ENCODE data around the gene CDHR2.
A peak's percentile ranks its signal among the peaks of the same experiment; 100 is the strongest.

The CDHR2 gene, protein sequence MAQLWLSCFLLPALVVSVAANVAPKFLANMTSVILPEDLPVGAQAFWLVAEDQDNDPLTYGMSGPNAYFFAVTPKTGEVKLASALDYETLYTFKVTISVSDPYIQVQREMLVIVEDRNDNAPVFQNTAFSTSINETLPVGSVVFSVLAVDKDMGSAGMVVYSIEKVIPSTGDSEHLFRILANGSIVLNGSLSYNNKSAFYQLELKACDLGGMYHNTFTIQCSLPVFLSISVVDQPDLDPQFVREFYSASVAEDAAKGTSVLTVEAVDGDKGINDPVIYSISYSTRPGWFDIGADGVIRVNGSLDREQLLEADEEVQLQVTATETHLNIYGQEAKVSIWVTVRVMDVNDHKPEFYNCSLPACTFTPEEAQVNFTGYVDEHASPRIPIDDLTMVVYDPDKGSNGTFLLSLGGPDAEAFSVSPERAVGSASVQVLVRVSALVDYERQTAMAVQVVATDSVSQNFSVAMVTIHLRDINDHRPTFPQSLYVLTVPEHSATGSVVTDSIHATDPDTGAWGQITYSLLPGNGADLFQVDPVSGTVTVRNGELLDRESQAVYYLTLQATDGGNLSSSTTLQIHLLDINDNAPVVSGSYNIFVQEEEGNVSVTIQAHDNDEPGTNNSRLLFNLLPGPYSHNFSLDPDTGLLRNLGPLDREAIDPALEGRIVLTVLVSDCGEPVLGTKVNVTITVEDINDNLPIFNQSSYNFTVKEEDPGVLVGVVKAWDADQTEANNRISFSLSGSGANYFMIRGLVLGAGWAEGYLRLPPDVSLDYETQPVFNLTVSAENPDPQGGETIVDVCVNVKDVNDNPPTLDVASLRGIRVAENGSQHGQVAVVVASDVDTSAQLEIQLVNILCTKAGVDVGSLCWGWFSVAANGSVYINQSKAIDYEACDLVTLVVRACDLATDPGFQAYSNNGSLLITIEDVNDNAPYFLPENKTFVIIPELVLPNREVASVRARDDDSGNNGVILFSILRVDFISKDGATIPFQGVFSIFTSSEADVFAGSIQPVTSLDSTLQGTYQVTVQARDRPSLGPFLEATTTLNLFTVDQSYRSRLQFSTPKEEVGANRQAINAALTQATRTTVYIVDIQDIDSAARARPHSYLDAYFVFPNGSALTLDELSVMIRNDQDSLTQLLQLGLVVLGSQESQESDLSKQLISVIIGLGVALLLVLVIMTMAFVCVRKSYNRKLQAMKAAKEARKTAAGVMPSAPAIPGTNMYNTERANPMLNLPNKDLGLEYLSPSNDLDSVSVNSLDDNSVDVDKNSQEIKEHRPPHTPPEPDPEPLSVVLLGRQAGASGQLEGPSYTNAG (N-terminal part only)

DNA sequence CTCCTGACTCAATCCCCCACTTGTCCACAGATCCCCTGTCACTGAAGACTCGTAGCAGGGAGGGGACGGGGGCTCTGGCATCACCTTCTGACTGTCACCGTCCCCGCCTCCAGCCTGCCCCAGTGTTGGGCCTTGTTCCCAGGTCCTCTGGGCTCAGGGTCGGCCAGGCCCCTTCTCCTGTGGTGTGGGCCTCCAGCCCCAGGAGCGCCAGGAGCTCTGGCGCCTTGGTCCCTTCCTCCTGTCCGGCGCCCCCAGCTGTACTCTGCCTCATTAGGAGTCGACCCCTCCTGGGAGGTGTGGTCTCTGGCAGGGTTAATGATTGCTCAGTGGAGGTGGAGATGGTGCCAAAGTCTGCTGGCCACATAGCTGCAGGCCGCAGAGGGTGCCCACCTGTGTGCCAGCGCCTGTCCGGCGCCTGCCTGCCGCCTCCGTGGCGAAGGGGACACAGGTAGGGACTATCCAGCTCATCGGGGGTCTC is at the start of gene CDHR2:
CDHR2 (plus strand) TSS at position 376 of the 478 bp plus-strand sequence. CDS start 16,011 bp downstream, outside the sequence.
- DNase-seq (ENCODE audit: low read depth): no peak

DNA sequence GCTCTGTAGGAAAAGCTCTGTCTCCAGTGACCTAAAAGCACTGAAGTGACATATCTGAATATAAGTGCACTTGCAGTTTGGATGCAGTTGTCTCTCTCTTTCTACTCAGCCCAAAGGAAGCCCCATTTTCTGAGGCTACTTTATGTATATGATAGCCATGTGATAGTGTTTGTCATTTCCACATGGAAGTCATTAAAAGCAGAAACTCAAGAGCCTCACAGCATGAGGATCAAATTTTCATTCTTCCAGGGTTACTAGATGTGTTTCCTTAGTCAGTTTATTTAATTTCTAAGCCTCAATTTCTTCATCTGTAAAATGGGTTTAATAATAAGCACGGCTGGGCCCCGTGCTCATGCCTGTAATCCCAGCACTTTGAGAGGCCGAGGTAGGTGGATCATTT is 48.6 kb upstream of the CDHR2 start:
- DNase-seq (ENCODE audit: low read depth): no peak

DNA sequence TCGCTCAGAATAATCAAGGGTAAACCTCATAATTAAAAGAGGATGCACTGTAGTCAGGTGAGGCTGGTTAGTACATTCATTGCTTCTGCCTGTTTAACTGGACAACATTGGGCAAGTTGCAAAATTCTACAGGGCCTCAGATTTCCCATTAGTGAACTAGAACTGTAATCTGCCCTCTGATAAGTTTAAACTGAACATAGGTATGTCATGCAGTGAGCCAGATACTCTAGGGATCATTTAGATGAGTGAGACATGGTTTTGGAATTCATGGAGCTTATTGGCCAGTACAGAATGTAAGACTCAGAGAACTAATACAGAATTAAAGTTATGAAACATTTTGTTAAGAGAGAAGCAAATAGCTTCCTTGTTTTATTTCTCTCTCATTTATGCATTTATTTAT is 47.8 kb upstream of the CDHR2 start:
- DNase-seq (ENCODE audit: low read depth): peak; percentile 61

DNA sequence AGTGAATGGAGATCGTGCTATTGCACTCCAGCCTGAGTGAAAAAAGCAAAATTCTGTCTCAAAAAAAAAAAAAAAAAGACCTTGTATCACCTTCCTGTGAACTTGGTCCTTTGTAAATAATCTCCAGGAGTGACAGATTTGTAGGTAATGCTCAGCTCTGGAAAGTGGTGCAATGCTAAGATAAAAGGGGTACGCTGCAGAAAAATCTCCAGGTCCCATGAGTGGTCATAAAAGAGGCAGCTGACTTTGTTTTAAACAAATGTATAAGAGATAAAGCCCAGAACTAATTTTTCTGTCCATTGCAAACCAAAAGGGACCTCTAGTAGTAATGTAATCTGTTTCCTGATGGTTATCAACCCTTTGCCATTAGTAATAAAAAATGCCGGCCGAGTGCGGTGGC is 45.6 kb upstream of the CDHR2 start:
- no peak for DNase-seq (ENCODE audit: low read depth)

DNA sequence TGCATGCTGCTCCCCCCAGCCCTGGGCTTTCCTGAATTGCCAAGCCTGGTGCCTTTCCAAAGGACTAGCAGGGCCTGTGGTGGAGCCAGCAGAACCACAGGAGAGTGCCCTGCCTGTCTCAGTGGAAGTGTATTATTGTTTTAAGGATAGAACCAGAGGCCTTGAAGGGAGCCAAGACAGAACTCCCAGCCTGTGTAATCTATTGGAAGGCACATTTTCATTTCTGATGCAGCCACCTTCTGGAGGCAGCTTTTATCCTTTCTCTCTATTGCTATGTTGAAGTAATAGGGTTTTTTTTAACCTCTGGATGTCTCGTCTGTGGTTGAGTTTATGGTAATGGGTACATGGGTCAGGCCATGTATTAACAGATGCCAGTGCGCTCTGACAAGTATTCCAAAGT is 41.2 kb upstream of the CDHR2 start:
- DNase-seq (ENCODE audit: low read depth): no peak

DNA sequence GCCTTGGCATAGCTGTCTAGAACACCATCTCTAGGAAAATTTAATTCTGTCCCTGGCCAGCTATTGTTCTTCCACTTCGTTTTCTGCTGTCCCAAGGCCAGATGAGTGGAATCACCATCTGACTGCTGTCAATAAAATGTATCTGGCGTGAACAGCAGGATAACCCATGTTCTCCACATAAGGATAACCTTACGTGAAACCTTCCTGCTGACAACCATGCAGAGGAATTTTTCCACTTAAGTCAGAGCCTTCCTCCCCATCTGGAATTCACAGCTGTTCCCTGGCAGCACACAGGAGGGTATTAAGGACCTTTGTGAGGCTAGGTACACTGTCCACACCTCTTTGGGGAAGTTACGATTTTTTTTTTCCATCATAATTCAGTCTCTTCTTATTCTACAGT is 40.5 kb upstream of the CDHR2 start:
- no peak for DNase-seq (ENCODE audit: low read depth)

DNA sequence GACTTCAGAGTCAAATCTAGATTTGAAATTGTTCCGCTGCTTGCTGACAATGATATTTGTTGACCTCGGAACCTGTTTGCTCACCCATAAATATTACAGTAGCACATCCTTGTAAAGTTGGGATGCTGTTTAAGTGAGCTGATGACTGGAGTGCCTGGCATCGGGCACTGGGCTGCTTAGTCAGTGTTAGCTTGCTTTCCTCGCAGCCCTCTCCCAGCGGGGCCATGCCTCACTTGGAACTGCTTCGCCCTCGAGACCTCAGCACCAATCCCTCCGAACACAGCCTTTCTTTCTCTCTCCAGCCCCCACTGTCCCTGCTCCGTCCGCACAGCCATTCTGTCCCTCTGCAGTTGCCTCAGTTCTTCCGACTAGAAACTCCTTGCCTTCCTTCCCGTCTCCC is 35.4 kb upstream of the CDHR2 start:
- no peak for DNase-seq (ENCODE audit: low read depth)

DNA sequence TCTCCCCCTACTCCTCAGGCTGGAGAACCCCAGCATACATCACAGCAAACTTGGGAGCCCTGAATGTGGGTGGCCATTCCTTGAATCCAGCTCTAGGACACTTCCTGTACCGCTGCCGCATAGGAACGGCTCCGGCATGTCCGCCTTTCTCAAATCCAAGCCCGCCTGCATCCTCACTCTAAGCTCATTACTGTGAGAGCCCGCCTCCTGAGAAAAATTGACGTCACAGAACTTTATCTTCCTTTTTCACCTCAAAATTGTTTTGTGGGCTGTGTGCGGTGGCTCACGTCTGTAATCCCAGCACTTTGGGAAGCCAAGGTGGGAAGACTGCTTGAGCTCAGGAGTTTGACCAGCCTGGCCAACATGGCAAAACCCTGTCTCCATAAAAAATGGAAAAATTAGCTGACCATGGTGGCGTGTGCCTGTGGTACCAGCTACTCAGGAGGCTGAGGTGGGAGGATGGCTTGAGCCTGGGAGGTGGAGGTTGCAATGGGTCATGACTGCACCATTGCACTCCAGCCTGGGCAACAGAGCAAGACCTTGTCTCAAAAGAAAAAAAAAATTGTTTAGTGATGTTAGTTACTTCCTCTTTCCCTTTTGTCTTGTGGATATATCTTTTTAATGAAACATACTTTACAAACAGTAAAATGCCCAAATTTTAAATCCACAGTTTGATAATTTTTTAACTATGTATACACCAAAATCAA is 34.7 kb upstream of the CDHR2 start:
- DNase-seq (ENCODE audit: low read depth): no peak

DNA sequence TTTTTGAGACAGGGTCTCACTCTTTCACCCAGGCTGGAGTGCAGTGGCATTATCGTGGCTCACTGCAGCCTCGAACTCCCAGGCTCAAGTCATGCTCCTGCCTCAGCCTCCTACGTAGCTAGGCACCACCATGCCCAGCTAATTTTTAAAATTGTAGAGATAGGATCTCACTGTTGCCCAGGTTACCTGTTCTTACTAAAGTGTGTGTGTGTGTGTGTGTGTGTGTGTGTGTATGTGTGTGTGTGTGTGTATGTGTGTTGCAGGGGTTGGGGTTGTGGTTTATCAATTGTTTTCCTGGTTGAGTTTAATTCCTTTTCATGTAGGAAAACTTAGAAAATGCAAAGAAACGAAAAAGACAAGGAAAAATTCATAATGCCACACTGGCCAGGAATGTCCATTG is 33.7 kb upstream of the CDHR2 start:
- no peak for DNase-seq (ENCODE audit: low read depth)

DNA sequence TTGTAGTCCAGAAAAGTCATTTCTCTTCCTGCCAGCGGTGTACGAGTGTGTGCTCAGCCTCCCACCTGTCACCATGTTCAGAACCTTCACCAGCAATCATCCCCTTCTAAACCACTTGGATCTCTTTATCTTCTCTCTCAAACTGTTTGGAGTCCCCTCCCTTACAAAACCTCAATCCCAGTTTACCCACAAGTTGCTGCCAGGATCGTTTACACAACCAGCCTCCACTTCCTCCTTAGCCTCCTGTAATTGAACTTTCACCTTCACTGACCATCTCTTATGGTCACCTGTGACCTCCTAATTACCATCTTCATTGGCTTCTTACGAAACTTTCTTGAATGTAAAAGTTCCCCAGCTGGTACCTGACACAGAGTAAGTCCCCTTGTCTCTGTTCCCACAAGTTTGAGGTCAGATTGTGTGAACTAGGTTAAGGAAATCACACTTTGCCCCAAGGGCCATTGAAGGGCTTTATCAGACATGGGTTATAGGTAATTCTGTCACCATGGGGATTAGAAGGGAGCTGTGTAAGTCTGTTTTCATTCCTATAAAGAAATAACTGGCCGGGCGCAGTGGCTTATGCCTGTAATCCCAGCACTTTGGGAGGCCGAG is 32.0 kb upstream of the CDHR2 start:
- no peak for DNase-seq (ENCODE audit: low read depth)

DNA sequence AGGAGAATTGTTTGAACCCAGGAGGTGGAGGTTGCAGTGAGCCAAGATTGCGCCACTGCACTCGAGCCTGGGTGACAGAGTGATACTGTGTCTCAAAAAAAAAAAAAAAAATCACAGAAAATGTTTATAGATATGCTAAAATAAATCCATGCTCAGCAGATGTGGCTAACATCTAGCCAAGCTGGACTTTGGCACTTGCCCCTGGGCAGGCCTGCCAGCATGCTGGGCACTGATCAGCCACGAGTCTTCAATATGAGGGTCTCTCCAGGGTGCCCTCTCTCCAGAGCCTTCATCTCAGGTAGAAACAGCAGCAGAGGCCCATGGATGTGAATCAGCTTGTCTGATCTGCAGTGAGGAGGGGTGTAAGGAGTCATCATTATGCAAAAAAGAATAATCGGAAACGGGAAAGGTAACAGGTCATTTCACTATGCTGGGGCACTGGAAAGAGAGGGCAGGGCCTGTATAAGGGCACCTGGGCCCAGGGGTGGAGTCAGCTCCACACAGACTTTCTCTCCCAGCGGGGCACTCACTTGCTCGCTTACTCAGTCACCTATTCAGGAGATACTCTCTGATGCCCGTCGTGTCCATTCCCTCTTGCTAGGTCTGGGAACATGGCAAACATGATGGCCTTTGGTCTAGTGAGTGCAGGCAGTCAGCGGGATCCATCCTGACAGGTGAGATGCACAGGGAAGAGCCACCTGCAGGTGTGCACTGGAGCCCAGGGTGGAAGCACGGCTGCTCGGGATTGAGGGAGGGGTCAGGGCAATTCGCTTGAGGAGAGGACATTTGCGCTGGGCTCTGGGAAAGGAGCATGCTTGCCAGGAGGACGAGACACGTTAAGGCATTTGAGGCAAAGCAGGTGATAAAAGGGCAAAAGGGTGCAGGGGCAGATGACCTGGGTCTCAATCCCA is 29.1 kb upstream of the CDHR2 start:
- no peak for DNase-seq (ENCODE audit: low read depth)

DNA sequence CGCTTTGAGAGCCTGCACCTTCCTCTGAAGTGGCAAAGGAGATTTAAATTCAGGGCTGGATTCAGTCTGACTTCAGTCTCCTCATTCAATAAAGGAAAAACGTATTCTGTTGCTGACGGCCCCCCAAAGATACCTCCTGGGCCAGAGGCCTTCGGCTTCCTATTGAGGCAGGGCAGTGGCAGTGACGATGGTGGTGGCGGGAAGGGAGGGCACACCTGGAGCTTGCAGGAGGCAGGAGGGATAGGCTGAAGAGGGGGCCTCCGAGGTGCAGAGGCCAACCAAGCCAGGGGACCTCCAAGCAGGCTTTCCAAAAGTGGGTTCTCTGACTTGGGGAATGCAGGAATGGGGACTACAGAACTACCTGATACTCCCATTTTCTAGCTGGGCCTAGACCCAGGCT is 27.9 kb upstream of the CDHR2 start:
- DNase-seq (ENCODE audit: low read depth): no peak

DNA sequence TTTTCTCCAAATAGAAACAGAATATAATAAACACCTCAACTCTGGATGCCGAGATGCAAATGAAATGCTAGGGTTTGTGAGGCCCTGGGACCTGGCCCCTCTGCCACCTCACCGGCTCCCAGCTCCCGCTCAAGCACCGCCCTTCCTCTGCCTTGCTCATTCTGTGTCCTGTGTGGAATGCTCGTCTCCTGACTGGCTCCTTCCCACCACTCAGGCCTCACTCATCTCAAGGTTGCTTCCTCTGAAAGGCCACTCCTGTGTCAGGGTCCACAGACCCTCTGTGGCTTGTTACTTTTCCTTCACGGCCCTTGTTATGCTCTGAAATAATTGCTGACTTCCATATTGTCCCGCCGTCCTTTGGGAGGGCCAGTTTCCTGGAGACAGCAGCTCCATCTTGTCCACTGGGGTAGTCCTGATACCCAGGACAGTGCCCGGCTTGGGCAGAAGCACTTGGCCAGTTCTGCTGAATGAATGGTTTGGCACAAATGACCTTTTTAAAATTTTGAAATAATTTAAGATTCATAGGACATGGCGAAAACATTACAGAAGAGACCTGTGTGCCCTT is 27.4 kb upstream of the CDHR2 start:
- no peak for DNase-seq (ENCODE audit: low read depth)

DNA sequence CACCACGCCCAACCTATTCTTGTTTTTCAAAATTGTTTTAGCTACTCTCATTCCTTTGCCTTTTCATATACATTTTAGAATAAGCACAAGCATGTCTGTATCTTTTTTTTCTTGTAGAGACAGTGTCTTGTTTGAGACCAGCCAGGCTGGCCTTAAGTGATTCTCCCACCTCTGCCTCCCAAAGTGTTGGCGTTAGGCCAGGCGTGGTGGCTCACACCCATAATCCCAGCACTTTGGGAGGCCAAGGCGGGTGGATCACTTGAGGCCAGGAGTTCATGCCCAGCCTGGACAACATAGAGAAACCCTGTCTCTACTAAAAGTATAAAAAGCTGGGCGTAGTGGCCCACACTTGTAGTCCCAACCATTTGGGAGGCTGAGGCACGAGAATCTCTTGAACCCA is 25.0 kb upstream of the CDHR2 start:
- DNase-seq (ENCODE audit: low read depth): no peak

DNA sequence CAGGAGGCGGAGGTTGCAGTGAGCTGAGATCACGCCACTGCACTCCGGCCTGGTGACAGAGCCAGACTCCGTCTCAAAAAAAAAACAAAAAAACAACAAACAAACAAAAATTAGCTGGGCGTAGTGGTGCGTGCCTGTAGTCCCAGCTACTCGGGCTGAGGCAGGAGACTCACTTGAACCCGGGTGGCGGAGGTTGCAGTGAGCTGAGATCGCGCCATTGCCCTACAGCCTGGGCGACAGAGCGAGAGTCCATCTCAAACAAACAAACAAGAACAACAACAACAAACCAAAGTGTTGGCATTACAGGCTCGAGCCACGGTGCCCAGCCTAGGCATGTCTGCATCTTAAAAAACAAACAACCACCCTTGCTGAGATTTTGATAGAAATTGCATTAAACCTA is 24.2 kb upstream of the CDHR2 start:
- DNase-seq (ENCODE audit: low read depth): no peak

DNA sequence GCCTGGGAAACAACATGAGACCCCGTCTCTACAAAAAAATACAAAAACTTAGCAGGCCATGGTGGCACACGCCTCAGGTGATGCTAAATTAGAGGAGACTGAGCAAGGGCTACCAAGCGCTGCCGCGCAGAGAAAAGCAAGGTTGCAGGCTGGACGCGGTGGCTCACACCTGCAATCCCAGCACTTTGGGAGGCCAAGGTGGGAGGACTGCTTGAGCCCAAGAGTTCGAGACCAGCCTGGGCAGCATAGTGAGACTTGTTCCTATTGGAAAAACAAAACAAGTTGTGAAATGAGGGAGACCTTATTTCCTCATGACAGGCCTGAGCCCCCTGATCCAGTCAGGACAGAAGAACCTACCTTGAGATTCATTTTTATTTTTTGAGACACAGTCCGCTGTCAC is 23.5 kb upstream of the CDHR2 start:
- no peak for DNase-seq (ENCODE audit: low read depth)

DNA sequence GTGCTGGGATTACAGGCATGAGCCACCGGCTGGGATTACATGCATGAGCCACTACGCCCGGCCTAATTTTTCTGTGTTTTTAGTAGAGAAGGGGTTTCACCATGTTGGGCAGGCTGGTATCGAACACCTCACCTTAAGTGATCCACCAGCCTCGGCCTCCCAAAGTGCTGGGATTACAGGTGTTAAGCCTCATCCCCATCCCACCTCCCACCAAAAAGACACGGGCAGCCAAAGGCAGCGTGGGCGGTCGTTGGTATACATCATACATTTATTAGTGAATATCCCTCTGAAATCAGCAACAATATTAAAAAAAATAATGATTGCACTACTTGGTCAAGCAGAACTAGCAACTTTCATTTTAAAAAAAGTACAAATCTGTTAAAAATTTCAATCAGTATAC is 22.7 kb upstream of the CDHR2 start:
- no peak for DNase-seq (ENCODE audit: low read depth)

DNA sequence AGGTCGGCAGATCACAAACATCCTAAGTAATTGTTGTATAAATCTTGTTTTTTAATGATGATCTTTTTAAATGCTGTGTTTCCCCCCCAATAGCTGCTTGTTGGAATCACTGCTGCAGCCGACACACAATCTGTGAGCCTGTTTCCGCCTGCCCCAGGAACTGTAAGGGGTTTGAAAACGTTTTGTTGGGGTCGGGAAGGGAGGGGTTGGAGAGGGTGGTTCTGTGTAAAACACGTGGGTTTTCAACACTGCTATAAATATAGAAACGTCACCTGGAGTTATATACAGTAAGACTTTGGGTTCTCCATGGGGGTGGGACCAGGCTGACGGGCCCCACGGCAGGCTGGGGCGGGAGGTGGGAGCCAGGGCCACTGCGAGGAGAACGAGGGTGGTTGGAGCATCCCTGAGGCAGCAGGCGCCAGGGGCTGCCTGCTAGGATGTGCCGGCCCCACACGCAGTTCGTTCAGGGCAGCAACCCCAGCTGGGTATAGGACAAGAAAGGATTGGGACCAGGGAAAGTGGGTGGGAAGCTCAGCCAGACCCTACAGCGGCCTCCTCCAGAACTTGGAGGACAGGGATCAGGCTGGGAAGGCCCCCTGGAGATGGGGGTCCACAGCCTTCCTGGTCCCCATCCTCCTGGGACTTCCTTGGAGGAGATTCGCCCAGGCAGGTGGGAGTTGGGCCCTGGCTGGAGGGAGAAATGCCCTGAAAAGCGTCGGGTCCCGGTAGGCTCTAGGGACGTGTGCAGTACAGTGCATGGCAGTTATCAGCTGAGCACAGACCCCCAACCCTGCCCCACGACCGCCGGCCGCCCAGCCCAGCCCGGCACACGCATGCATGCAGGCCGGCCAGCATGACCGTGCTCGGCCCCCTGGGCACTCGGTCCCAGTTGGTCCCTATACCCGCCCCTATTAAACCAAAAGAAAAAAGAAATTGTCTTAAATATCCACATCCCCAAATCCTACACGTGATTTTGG is 21.6 kb upstream of the CDHR2 start:
- no peak for DNase-seq (ENCODE audit: low read depth)

DNA sequence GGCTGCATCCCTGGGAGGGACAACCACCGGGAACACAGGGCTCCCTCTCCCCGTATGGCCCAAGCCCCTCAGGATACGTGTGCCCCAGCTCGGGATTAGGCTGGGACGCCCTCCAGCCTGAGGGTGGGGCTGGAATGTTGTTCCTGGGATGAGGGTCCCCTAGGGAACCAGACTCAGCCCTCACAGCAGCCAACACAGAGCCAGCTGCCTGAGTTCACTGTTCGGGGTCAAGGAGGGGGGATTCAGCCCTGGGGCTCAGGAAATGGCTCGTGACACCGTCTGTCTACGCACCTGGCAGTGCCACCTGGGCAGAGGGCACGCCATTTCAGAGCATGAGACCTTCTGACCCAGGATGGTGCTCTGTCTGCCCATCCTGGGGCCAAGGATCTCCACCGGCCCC is 20.8 kb upstream of the CDHR2 start:
- DNase-seq (ENCODE audit: low read depth): no peak

Data from ELR (cell line).